SK-N-SH treated with all-trans-retinoic acid at 6 μM for 48 hours (cell line): Measurements from ENCODE around the gene SMTNL1.

Experiments
- ATAC-seq: fragments of 200-7000 bp; cut with Tn5 transposase; 3 replicates; pipeline ENCODE4 v1.9.1; 2020; ENCODE audit warnings: mild to moderate bottlenecking, moderate library complexity
- ARNTL ChIP-seq: fragments of 450-650 bp; formaldehyde crosslinking; IDR thresholded peaks from 2 replicates; pipeline ENCODE4 v1.5.0; 2020; ENCODE audit warnings: low read depth, mild to moderate bottlenecking, moderate library complexity, borderline replicate concordance
- BACH2 ChIP-seq: fragments of 250-450 bp; sonication (Bioruptor Pico); IDR thresholded peaks from 2 replicates; pipeline ENCODE4 v1.9.0; 2021; ENCODE audit warnings: mild to moderate bottlenecking, borderline replicate concordance
- CREB5 ChIP-seq: fragments of 250-450 bp; sonication (Bioruptor Pico); IDR thresholded peaks from 2 replicates; pipeline ENCODE4 v1.5.1; 2020; ENCODE audit warnings: low read depth, mild to moderate bottlenecking, moderate library complexity
- CSDC2 ChIP-seq: fragments of 250-450 bp; sonication (Bioruptor Pico); IDR thresholded peaks from 2 replicates; pipeline ENCODE4 v1.5.0; 2020; ENCODE audit warnings: mild to moderate bottlenecking, moderate library complexity
- CSRNP3 ChIP-seq: fragments of 250-450 bp; sonication (Bioruptor Pico); IDR thresholded peaks from 2 replicates; pipeline ENCODE4 v1.5.1; 2021; ENCODE audit warnings: mild to moderate bottlenecking, moderate library complexity
- ESRRG ChIP-seq: fragments of 250-450 bp; sonication (Bioruptor Pico); IDR thresholded peaks from 2 replicates; pipeline ENCODE4 v1.6.1; 2021; ENCODE audit warnings: mild to moderate bottlenecking
- GLIS3 ChIP-seq: fragments of 250-450 bp; sonication (Bioruptor Pico); IDR thresholded peaks from 2 replicates; pipeline ENCODE4 v1.5.0; 2020; ENCODE audit warnings: mild to moderate bottlenecking, moderate library complexity
- ISL1 ChIP-seq: fragments of 250-450 bp; sonication (Bioruptor Pico); IDR thresholded peaks from 2 replicates; pipeline ENCODE4 v2.1.2; 2022; ENCODE audit warnings: mild to moderate bottlenecking, moderate library complexity
- PATZ1 ChIP-seq: fragments of 250-450 bp; sonication (Bioruptor Pico); IDR thresholded peaks from 2 replicates; pipeline ENCODE4 v1.8.0; 2020; ENCODE audit warnings: mild to moderate bottlenecking, moderate library complexity, borderline replicate concordance
- PPARA ChIP-seq: fragments of 250-450 bp; sonication (Bioruptor Pico); IDR thresholded peaks from 2 replicates; pipeline ENCODE4 v1.5.0; 2020; ENCODE audit warnings: mild to moderate bottlenecking, borderline replicate concordance
- RARB ChIP-seq: fragments of 250-450 bp; sonication (Bioruptor Pico); IDR thresholded peaks from 2 replicates; pipeline ENCODE4 v1.8.0; 2021; ENCODE audit warnings: mild to moderate bottlenecking, moderate library complexity
- SNAI2 ChIP-seq: fragments of 250-450 bp; sonication (Bioruptor Pico); IDR thresholded peaks from 2 replicates; pipeline ENCODE4 v1.5.0; 2020; ENCODE audit warnings: mild to moderate bottlenecking, moderate library complexity
- TCF4 ChIP-seq: fragments of 250-450 bp; sonication (Bioruptor Pico); IDR thresholded peaks from 2 replicates; pipeline ENCODE4 v1.8.0; 2021; ENCODE audit warnings: mild to moderate bottlenecking, moderate library complexity, borderline replicate concordance
- TOX ChIP-seq: fragments of 250-450 bp; sonication (Bioruptor Pico); IDR thresholded peaks from 2 replicates; pipeline ENCODE4 v1.8.0; 2021; ENCODE audit warnings: mild to moderate bottlenecking, moderate library complexity, borderline replicate concordance
- TSHZ2 ChIP-seq: fragments of 250-450 bp; sonication (Bioruptor Pico); IDR thresholded peaks from 2 replicates; pipeline ENCODE4 v1.5.0; 2020; ENCODE audit warnings: mild to moderate bottlenecking, moderate library complexity
- ZC3H10 ChIP-seq: fragments of 250-450 bp; sonication (Bioruptor Pico); IDR thresholded peaks from 2 replicates; pipeline ENCODE4 v1.5.1; 2021; ENCODE audit warnings: mild to moderate bottlenecking, moderate library complexity
- ZFP3 ChIP-seq: fragments of 250-450 bp; sonication (Bioruptor Pico); IDR thresholded peaks from 2 replicates; pipeline ENCODE4 v1.5.0; 2020; ENCODE audit warnings: mild to moderate bottlenecking, moderate library complexity
- ZFP30 ChIP-seq: fragments of 450-650 bp; formaldehyde crosslinking; IDR thresholded peaks from 2 replicates; pipeline ENCODE4 v1.5.0; 2022; ENCODE audit warnings: mild to moderate bottlenecking, moderate library complexity
- ZNF565 ChIP-seq: fragments of 450-650 bp; formaldehyde crosslinking; conservative IDR thresholded peaks from 2 replicates; pipeline ENCODE4 v1.5.0; 2020; ENCODE audit warnings: low read depth, mild to moderate bottlenecking, moderate library complexity
- ZNF70 ChIP-seq: fragments of 450-650 bp; formaldehyde crosslinking; IDR thresholded peaks from 2 replicates; pipeline ENCODE4 v1.5.0; 2020; ENCODE audit warnings: mild to moderate bottlenecking, moderate library complexity
- ZNF8 ChIP-seq: fragments of 450-650 bp; formaldehyde crosslinking; IDR thresholded peaks from 2 replicates; pipeline ENCODE4 v1.5.0; 2020; ENCODE audit warnings: mild to moderate bottlenecking, moderate library complexity

The SMTNL1 gene

GRCh38 chr11:57498540-57498939 is 38.9 kb upstream of the SMTNL1 start:
- ATAC-seq: no peak
- TF ChIP-seq ZNF565 (no peak), CREB5 (CRISPR knock-in tag) (no peak), GLIS3 (CRISPR knock-in tag) (no peak), ZFP30 (CRISPR knock-in tag) (no peak), CSDC2 (CRISPR knock-in tag) (no peak), PATZ1 (CRISPR knock-in tag) (no peak), TOX (no peak), ARNTL (CRISPR knock-in tag) (no peak), ISL1 (CRISPR knock-in tag) (no peak)

- TF ChIP-seq TSHZ2 (CRISPR knock-in tag): no peak
- no peak for TF ChIP-seq PPARA (CRISPR knock-in tag)
- no peak for TF ChIP-seq RARB (CRISPR knock-in tag)
- TF ChIP-seq ARNTL (CRISPR knock-in tag): no peak
- TF ChIP-seq ZNF70 (CRISPR knock-in tag): no peak
- no peak for TF ChIP-seq CSRNP3 (CRISPR knock-in tag)
- no peak for TF ChIP-seq BACH2
- TF ChIP-seq ZC3H10 (CRISPR knock-in tag): no peak
- TF ChIP-seq SNAI2: no peak
- no peak for TF ChIP-seq TOX
- peak; percentile 100 for ATAC-seq
Measured at GRCh38 chr11:57499413-57499982, 37.9 kb upstream of the SMTNL1 start.

GRCh38 chr11:57499983-57500461 is 37.4 kb upstream of the SMTNL1 start:
- no peak; the same call in 1 of the 3 replicates for ATAC-seq
- TF ChIP-seq ZFP3 (no peak), TOX (no peak), TCF4 (CRISPR knock-in tag) (no peak), BACH2 (no peak), CSRNP3 (CRISPR knock-in tag) (no peak), ESRRG (CRISPR knock-in tag) (no peak), PPARA (CRISPR knock-in tag) (no peak), ZNF8 (CRISPR knock-in tag) (no peak), ZFP30 (CRISPR knock-in tag) (no peak)
